H9 (cell line): Measurements from ENCODE around the gene LCN2. TPM values are rescaled to one million over a fixed set of nuclear protein-coding genes. Genes with fewer than 3 reads are reported as not detected.

Source experiments
- DNase-seq: peaks from one replicate; pipeline ENCODE4 v3.0.0-alpha.2; 2017
- H2AFZ ChIP-seq: one replicate; pipeline ENCODE4 v1.6.1; 2013; ENCODE audit warnings: mild to moderate bottlenecking, low read length, control low read depth, moderate library complexity
- H2AK5ac ChIP-seq: 2 replicates; pipeline ENCODE4 v1.6.1; 2013; ENCODE audit warnings: low read length, control low read depth, mixed read lengths; ENCODE audit not compliant: insufficient read length
- H2BK120ac ChIP-seq: one replicate; pipeline ENCODE4 v1.6.1; 2013; ENCODE audit warnings: low read depth, mild to moderate bottlenecking, low read length, control low read depth, inconsistent platforms; ENCODE audit not compliant: poor library complexity, severe bottlenecking
- H2BK12ac ChIP-seq: 2 replicates; pipeline ENCODE4 v1.6.1; 2013; ENCODE audit warnings: low read length, control low read depth, mixed read lengths, low read depth; ENCODE audit not compliant: insufficient read length
- H2BK15ac ChIP-seq: 2 replicates; pipeline ENCODE4 v1.6.1; 2013; ENCODE audit warnings: low read depth, low read length, control low read depth
- H2BK20ac ChIP-seq: one replicate; pipeline ENCODE4 v1.6.1; 2013; ENCODE audit warnings: low read depth, mild to moderate bottlenecking, low read length, control low read depth, inconsistent platforms; ENCODE audit not compliant: poor library complexity, severe bottlenecking
- H2BK5ac ChIP-seq: 2 replicates; pipeline ENCODE4 v1.6.1; 2013; ENCODE audit warnings: low read length, control low read depth, mixed read lengths; ENCODE audit not compliant: insufficient read length
- H3K14ac ChIP-seq: 2 replicates; pipeline ENCODE4 v1.6.1; 2013; ENCODE audit warnings: low read length, control low read depth; ENCODE audit not compliant: insufficient read depth
- H3K18ac ChIP-seq: 2 replicates; pipeline ENCODE4 v1.6.1; 2013; ENCODE audit warnings: low read depth, mild to moderate bottlenecking, mixed read lengths, low read length, control low read depth; ENCODE audit not compliant: insufficient read length
- H3K23ac ChIP-seq: 2 replicates; pipeline ENCODE4 v1.6.1; 2013; ENCODE audit warnings: low read length, control low read depth, mixed read lengths, low read depth; ENCODE audit not compliant: insufficient read length
- H3K23me2 ChIP-seq: 2 replicates; pipeline ENCODE4 v1.6.1; 2013; ENCODE audit warnings: low read depth, mild to moderate bottlenecking, mixed read lengths, low read length, control low read depth; ENCODE audit not compliant: insufficient read length, poor library complexity, severe bottlenecking
- H3K27ac ChIP-seq: 2 replicates; pipeline ENCODE4 v1.5.1; 2013; ENCODE audit warnings: low read length, control low read depth, mixed read lengths, low read depth; ENCODE audit not compliant: insufficient read length
- H3K27me3 ChIP-seq: 2 replicates; pipeline ENCODE4 v1.6.1; 2013; ENCODE audit warnings: low read length, control low read depth, inconsistent platforms; ENCODE audit not compliant: insufficient read depth
- H3K4ac ChIP-seq: 2 replicates; pipeline ENCODE4 v1.6.1; 2013; ENCODE audit warnings: low read depth, mild to moderate bottlenecking, control low read depth, inconsistent platforms, low read length, moderate library complexity
- H3K4me1 ChIP-seq: 2 replicates; pipeline ENCODE4 v1.6.1; 2013; ENCODE audit warnings: low read length, control low read depth, inconsistent platforms; ENCODE audit not compliant: insufficient read depth
- H3K4me2 ChIP-seq: 2 replicates; pipeline ENCODE4 v1.6.1; 2013; ENCODE audit warnings: low read length, control low read depth, mixed read lengths; ENCODE audit not compliant: insufficient read length, insufficient read depth
- H3K56ac ChIP-seq: 2 replicates; pipeline ENCODE4 v1.6.1; 2013; ENCODE audit warnings: low read depth, mild to moderate bottlenecking, mixed read lengths, low read length, control low read depth; ENCODE audit not compliant: insufficient read length
- H3K79me1 ChIP-seq: 2 replicates; pipeline ENCODE4 v1.6.1; 2013; ENCODE audit warnings: low read depth, mild to moderate bottlenecking, moderate library complexity, low read length, control low read depth, inconsistent platforms; ENCODE audit not compliant: insufficient read depth, poor library complexity, severe bottlenecking
- H3K79me2 ChIP-seq: 2 replicates; pipeline ENCODE4 v1.6.1; 2013; ENCODE audit warnings: low read length, control low read depth, inconsistent platforms; ENCODE audit not compliant: insufficient read depth
- H3K9ac ChIP-seq: 2 replicates; pipeline ENCODE4 v1.6.1; 2013; ENCODE audit warnings: low read length, control low read depth, mixed read lengths; ENCODE audit not compliant: insufficient read length; ENCODE audit errors: extremely low read depth
- H3K9me3 ChIP-seq: one replicate; pipeline ENCODE4 v1.6.1; 2013; ENCODE audit warnings: low read depth, low read length, inconsistent platforms; ENCODE audit not compliant: control insufficient read depth
- H3T11ph ChIP-seq: one replicate; pipeline ENCODE4 v1.6.1; 2013; ENCODE audit warnings: mild to moderate bottlenecking, low read length, control low read depth, inconsistent platforms
- H4K20me1 ChIP-seq: one replicate; pipeline ENCODE4 v1.6.1; 2013; ENCODE audit not compliant: control insufficient read depth, insufficient read length, insufficient read depth
- H4K5ac ChIP-seq: 2 replicates; pipeline ENCODE4 v1.6.1; 2013; ENCODE audit warnings: low read depth, mild to moderate bottlenecking, mixed read lengths, low read length, control low read depth; ENCODE audit not compliant: insufficient read length
- H4K8ac ChIP-seq: replicated peaks from 2 replicates; pipeline ENCODE4 v1.6.1; 2013; ENCODE audit warnings: low read length, control low read depth, mixed read lengths, low read depth; ENCODE audit not compliant: insufficient read length
- H4K91ac ChIP-seq: 2 replicates; pipeline ENCODE4 v1.6.1; 2013; ENCODE audit warnings: low read depth, mild to moderate bottlenecking, moderate library complexity, mixed read lengths, low read length, control low read depth; ENCODE audit not compliant: insufficient read length
- H3K27ac Mint-ChIP-seq, 3 experiments: 2 replicates in 2 of 3; 3 replicates in 1 of 3; pipeline ENCODE4 v1.8.0; 2020 to 2021; ENCODE audit warnings: mixed read lengths in 3 of 3, mild to moderate bottlenecking in 1 of 3, moderate library complexity in 1 of 3
- H3K27me3 Mint-ChIP-seq: 2 replicates; pipeline ENCODE4 v1.8.0; 2021; ENCODE audit warnings: low read depth, mild to moderate bottlenecking, moderate library complexity, mixed read lengths
- H3K36me3 Mint-ChIP-seq, 3 experiments: 2 replicates in 2 of 3; 3 replicates in 1 of 3; pipeline ENCODE4 v1.8.0; 2020 to 2021; ENCODE audit warnings: low read depth in 3 of 3, mixed read lengths in 3 of 3; ENCODE audit not compliant: insufficient read depth in 1 of 3
- H3K4me1 Mint-ChIP-seq, 2 experiments: 2 replicates each; pipeline ENCODE4 v1.8.0; 2020; ENCODE audit warnings: mixed read lengths in 2 of 2
- H3K4me3 Mint-ChIP-seq, 2 experiments: 2 replicates in 1 of 2; 3 replicates in 1 of 2; pipeline ENCODE4 v1.8.0; 2020 to 2021; ENCODE audit warnings: mild to moderate bottlenecking in 2 of 2, mixed read lengths in 2 of 2, moderate library complexity in 1 of 2
- H3K9me3 Mint-ChIP-seq, 2 experiments: 2 replicates in 1 of 2; 3 replicates in 1 of 2; pipeline ENCODE4 v1.8.0; 2020; ENCODE audit warnings: mild to moderate bottlenecking in 2 of 2, mixed read lengths in 2 of 2, moderate library complexity in 1 of 2
- WGBS: extraction: QIAGEN DNeasy Blood & Tissue Kit; methylation state at CpG from one replicate; pipeline ENCODE4 v1.1.7; 2013; ENCODE audit warnings: missing lambda C conversion rate, low lambda C conversion rate, mixed read lengths; ENCODE audit not compliant: insufficient read length; ENCODE audit errors: extremely low coverage; 5-methylcytosine and 5-hydroxymethylcytosine counted together
- total RNA-seq: library from RNA; stranded (reverse); gene quantifications from 2 replicates; pipeline ENCODE4 v1.2.1, GENCODE V29; 2021
- TF ChIP-seq, protein P1 (sequence below): fragments of 200-600 bp; sonication (generic); conservative IDR thresholded peaks from 3 replicates; pipeline ENCODE4 v1.8.0; 2021; ENCODE audit warnings: antibody characterized with exemption, mild to moderate bottlenecking

Gene LCN2
- total RNA-seq, 1 experiment from 2014 or later = not detected

DNA sequence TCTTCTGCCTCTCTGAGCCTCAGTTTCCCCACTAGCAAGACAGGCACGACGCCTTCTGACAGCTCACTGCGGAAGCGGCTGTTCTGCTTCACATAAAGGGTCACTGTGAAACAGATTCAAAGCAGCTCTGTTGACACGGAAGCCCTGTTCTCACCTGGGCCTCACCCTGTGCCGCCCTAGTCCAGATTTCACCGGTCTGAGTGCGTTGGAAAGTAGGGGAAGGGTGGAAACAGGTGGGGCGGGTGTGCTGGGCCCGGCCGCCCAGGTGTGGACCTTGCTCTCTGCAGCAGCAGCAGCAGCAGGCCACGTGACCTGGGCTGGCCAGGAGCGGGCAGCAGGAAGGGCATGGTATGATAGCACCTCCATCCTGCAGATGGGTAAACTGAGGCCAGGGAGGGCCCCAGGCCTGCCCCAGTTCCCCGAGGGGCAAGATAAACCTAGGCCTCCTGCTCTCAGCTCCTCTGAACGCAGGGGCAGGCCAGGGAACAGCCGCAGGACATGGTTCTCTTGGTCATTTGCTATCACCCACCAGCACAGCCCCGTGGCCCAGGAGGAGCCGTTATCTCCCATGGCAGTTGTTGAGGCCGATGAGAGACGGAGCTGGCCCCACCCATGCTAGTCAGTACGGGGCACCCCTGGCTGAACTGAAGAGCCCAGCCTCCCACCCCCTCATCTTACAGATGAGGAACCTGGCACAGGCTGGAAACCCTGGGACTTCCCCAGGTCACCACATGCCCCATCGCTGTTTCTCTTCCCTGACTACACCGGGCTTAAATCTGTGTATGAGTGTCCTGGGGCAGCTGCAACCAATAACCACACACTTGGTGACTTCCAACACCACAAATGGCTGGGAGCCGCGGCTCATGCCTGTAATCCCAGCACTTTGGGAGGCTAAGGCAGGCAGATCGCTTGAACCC is 33.8 kb upstream of the LCN2 start:
- H3K9me3 Mint-ChIP-seq = peaks cover 0 to 3% of the 10 kb centered on the region in 2 experiments; a peak in 1 of 5 replicates
- Histone ChIP-seq H3K56ac (no peak overlapping the region), H3K23me2 (no peaks in the 10 kb centered on the region), H3K79me1 (no peaks in the 10 kb centered on the region), H4K20me1 (no peaks in the 10 kb centered on the region), H3K9ac (no peak overlapping the region), H4K5ac (no peak overlapping the region), H2BK20ac (no peak overlapping the region), H4K91ac (no peak overlapping the region), H3K4ac (no peak overlapping the region), H3K23ac (no peak overlapping the region), H3K18ac (no peak overlapping the region), H3K9me3 (no peaks in the 10 kb centered on the region), H3T11ph (no peak overlapping the region), H3K14ac (no peak overlapping the region), H2AFZ (no peak overlapping the region), H2AK5ac (no peak overlapping the region), H2BK12ac (no peak overlapping the region), H3K4me1 (no peaks in the 10 kb centered on the region), H3K4me2 (no peak overlapping the region), H2BK15ac (no peak overlapping the region), H3K27me3 (no peaks in the 10 kb centered on the region), H3K79me2 (no peaks in the 10 kb centered on the region), H2BK120ac (no peak overlapping the region), H3K27ac (no peak overlapping the region), H4K8ac (no peak overlapping the region), H2BK5ac (no peak overlapping the region)
- WGBS = no CpG with 5 or more reads among the region's 26 CpGs
- TF ChIP-seq, protein P1, sequence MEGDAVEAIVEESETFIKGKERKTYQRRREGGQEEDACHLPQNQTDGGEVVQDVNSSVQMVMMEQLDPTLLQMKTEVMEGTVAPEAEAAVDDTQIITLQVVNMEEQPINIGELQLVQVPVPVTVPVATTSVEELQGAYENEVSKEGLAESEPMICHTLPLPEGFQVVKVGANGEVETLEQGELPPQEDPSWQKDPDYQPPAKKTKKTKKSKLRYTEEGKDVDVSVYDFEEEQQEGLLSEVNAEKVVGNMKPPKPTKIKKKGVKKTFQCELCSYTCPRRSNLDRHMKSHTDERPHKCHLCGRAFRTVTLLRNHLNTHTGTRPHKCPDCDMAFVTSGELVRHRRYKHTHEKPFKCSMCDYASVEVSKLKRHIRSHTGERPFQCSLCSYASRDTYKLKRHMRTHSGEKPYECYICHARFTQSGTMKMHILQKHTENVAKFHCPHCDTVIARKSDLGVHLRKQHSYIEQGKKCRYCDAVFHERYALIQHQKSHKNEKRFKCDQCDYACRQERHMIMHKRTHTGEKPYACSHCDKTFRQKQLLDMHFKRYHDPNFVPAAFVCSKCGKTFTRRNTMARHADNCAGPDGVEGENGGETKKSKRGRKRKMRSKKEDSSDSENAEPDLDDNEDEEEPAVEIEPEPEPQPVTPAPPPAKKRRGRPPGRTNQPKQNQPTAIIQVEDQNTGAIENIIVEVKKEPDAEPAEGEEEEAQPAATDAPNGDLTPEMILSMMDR = no peak
- H3K27me3 Mint-ChIP-seq = no peaks in the 10 kb centered on the region
- no peak overlapping the region for H3K4me3 Mint-ChIP-seq
- peaks cover 8 to 11% of the 10 kb centered on the region in 2 experiments; a peak in 3 of 4 replicates for H3K4me1 Mint-ChIP-seq
- no peak overlapping the region for H3K27ac Mint-ChIP-seq
- DNase-seq = no peak
- peaks cover 7 to 53% (median 10%) of the 10 kb centered on the region in 3 experiments; a peak in 6 of 7 replicates for H3K36me3 Mint-ChIP-seq
